Calu3 (cell line): ENCODE data around the gene DELE1. TPM values are rescaled to one million over a fixed set of nuclear protein-coding genes. Genes with fewer than 3 reads are reported as not detected.

Experiments used
- BruUV-seq: library from RNA; stranded (reverse); fragments of 400-500 nt; replicated peaks from 2 replicates; lab custom pipeline; 2021; lab: Mats Ljungman, UMichigan
- CTCF ChIA-PET: fragments of 300-600 bp; sonication (Branson Sonifier 250); formaldehyde crosslinking; loops from one replicate; lab custom pipeline; 2022; ENCODE audit warnings: antibody characterized with exemption; lab: Charles Lee
- DNase-seq: peaks from one replicate; pipeline ENCODE4 v3.0.0; 2022
- H3K27ac Mint-ChIP-seq: one replicate; pipeline ENCODE4 v1.8.0; 2022; ENCODE audit warnings: mixed read lengths; ENCODE audit not compliant: unreplicated experiment
- H3K27me3 Mint-ChIP-seq: one replicate; pipeline ENCODE4 v1.8.0; 2022; ENCODE audit warnings: mixed read lengths; ENCODE audit not compliant: unreplicated experiment
- H3K36me3 Mint-ChIP-seq: one replicate; pipeline ENCODE4 v1.8.0; 2022; ENCODE audit warnings: mild to moderate bottlenecking, moderate library complexity, mixed read lengths; ENCODE audit not compliant: insufficient read depth, unreplicated experiment
- H3K4me1 Mint-ChIP-seq: one replicate; pipeline ENCODE4 v1.8.0; 2022; ENCODE audit warnings: mild to moderate bottlenecking, low read depth, mixed read lengths; ENCODE audit not compliant: unreplicated experiment
- H3K4me3 Mint-ChIP-seq: one replicate; pipeline ENCODE4 v1.8.0; 2022; ENCODE audit warnings: mild to moderate bottlenecking, low read depth, moderate library complexity, mixed read lengths; ENCODE audit not compliant: unreplicated experiment
- H3K9me3 Mint-ChIP-seq: one replicate; pipeline ENCODE4 v1.8.0; 2022; ENCODE audit warnings: low read depth, mixed read lengths; ENCODE audit not compliant: unreplicated experiment
- CTCF ChIP-seq: fragments of 200-600 bp; IDR thresholded peaks from one replicate; pipeline ENCODE4 v1.8.0; 2022; ENCODE audit warnings: antibody characterized with exemption; ENCODE audit not compliant: unreplicated experiment
- intact Hi-C: fragments of 100-400 bp; cut with micrococcal nuclease; formaldehyde crosslinking; loops from one replicate; pipeline ENCODE4 v1.10.0; 2022; ENCODE audit not compliant: unreplicated experiment
- total RNA-seq: library from RNA; stranded (reverse); gene quantifications from 2 replicates; pipeline ENCODE4 v1.2.3, GENCODE V29; 2022

Gene DELE1
- total RNA-seq, 1 experiment from 2014 or later = 78.5 TPM

GRCh38 chr5:141904551-141904950, 19.1 kb upstream of the DELE1 start:
- no peak for DNase-seq
- intact Hi-C loops = no loop called here
- Mint-ChIP-seq H3K4me1 (no peaks in the 10 kb centered on the region), H3K27ac (no peak overlapping the region), H3K9me3 (no peaks in the 10 kb centered on the region), H3K36me3 (no peaks in the 10 kb centered on the region), H3K27me3 (peaks cover 8% of the 10 kb centered on the region), H3K4me3 (no peak overlapping the region)
- no TSS peak for BruUV-seq
- no peak for TF ChIP-seq CTCF
- CTCF ChIA-PET = no interaction called here

GRCh38 chr5:141906517-141906916, 17.2 kb upstream of the DELE1 start:
- intact Hi-C loops = no loop called here
- H3K9me3 Mint-ChIP-seq = no peaks in the 10 kb centered on the region
- DNase-seq = no peak
- H3K4me1 Mint-ChIP-seq = no peaks in the 10 kb centered on the region
- no peak overlapping the region for H3K4me3 Mint-ChIP-seq
- no peak overlapping the region for H3K27ac Mint-ChIP-seq
- CTCF ChIA-PET = interaction anchor here (0.6 kb wide), 1 partner anchor 152 kb away, joined by 3 read pairs; no protein-coding TSS in a partner anchor
- BruUV-seq = no TSS peak
- no peak for TF ChIP-seq CTCF
- peaks cover 8% of the 10 kb centered on the region for H3K27me3 Mint-ChIP-seq
- no peaks in the 10 kb centered on the region for H3K36me3 Mint-ChIP-seq

DNA sequence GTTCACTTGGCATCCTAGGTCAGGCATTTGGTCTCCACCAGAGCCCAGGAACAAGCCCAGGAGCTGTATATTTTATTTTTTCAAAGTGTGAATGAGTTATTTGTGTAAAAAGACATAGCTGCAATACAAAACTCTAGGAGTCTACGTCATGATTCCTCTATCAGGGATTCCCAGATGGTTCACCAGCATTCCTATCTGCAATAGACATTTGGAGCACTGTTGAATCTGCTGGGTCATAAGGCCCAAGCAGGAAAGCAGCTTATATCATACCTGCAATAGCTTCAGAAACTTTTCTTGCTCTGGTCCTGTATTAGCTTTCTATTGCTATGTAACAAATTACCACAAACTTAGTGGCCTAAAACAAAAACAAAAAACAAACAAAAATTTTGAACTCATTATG, 16.7 kb upstream of the DELE1 start:
- H3K27ac Mint-ChIP-seq = no peak overlapping the region
- DNase-seq = no peak
- H3K27me3 Mint-ChIP-seq = peaks cover 5% of the 10 kb centered on the region
- H3K9me3 Mint-ChIP-seq = no peaks in the 10 kb centered on the region
- H3K4me1 Mint-ChIP-seq = no peaks in the 10 kb centered on the region
- no peak overlapping the region for H3K4me3 Mint-ChIP-seq
- no peaks in the 10 kb centered on the region for H3K36me3 Mint-ChIP-seq
- CTCF ChIA-PET = no interaction called here
- BruUV-seq = no TSS peak
- no peak for TF ChIP-seq CTCF
- intact Hi-C loops = no loop called here

DNA sequence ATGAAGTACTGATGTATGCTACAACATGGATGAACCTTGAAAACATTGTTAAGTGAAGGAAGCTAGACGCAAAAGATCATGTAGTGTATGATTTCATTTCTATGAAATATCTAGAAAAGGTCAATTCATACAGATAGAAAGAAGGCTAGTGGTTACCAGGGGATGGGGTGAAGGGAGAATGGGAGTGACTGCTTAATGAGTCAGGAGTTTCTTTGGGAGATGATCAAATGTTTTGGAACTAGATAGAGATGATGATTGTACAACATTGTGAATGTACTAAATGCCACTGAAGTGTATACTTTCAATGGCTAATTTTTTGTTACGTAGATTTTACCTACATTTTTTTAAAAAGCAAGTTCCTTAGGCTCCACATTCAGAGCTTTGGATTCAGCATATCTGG, 14.9 kb upstream of the DELE1 start:
- TF ChIP-seq CTCF = no peak
- intact Hi-C loops = no loop called here

More for the DNA sequence above, 14.9 kb upstream of the DELE1 start:
- Mint-ChIP-seq H3K4me1 (no peaks in the 10 kb centered on the region), H3K4me3 (no peak overlapping the region), H3K27ac (no peak overlapping the region), H3K9me3 (no peaks in the 10 kb centered on the region), H3K27me3 (peaks cover 12% of the 10 kb centered on the region), H3K36me3 (no peaks in the 10 kb centered on the region)
- DNase-seq = no peak
- CTCF ChIA-PET = interaction anchor here (1.0 kb wide), 2 partner anchors 19 to 30 kb away, joined by 3 to 4 read pairs; partner anchors contain the start of gene PCDH1
- BruUV-seq = no TSS peak
